Esophagus squamous epithelium (tissue), 4 donors: ENCODE measurements around the gene PRKAR1B.

Experiments
- POLR2A ChIP-seq, 4 donors: fragments of 450-650 bp; IDR thresholded peaks; one replicate each; pipeline ENCODE4 v1.6.1; 2017; ENCODE audit warnings: antibody characterized with exemption in 4 of 4, mild to moderate bottlenecking in 4 of 4, moderate library complexity in 3 of 4
- TF ChIP-seq, protein P1 (sequence below), 6 experiments: fragments of 450-650 bp in 4 of 6; fragments of 200-600 bp in 2 of 6; sonication (generic) in 2 of 6; IDR thresholded peaks; one replicate each; pipeline ENCODE4 v1.5.1; 2016 to 2019; ENCODE audit warnings: antibody characterized with exemption in 6 of 6, mild to moderate bottlenecking in 4 of 6, moderate library complexity in 4 of 6

DNA sequence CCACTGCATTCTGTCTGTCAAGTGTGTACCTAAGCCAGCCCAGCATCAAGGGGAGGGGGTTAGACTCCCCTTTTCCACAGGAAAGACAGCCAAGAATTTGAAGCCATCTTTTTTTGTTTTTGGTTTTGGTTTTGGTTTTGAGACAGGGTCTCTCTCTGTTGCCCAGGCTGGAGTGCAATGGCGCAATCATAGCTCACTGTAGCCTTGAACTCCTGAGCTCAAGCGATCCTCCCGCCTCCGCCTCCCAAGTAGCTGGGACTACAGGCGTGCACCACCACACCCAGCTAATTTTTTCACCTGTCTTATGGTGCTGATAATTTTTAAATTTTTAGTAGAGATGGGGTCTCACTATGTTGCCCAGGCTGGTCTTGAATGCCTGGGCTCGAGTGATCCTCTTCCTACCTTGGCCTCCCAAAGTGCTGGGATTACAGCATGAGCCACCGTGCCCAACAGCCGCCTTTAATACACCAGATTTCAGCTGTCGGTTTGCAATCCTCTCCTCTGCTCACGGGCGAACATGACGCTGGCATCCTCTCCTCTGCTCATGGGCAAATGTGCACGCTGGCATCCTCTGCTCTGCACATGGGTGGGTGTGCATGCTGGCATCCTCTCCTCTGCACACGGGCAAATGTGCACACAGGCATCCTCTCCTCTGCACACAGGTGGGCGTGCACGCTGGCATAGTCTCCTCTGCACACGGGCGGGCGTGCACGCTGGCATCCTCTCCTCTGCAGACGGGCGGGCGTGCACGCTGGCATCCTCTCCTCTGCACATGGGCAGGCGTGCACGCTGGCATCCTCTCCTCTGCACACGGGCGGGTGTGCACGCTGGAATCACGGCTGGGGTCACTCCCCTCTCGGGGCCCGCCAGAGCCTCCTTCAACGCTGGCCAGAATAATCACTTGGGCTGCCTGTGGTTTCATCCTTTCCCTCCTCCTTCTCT lies 151.4 kb downstream of the PRKAR1B start:
- TF ChIP-seq, protein P1, sequence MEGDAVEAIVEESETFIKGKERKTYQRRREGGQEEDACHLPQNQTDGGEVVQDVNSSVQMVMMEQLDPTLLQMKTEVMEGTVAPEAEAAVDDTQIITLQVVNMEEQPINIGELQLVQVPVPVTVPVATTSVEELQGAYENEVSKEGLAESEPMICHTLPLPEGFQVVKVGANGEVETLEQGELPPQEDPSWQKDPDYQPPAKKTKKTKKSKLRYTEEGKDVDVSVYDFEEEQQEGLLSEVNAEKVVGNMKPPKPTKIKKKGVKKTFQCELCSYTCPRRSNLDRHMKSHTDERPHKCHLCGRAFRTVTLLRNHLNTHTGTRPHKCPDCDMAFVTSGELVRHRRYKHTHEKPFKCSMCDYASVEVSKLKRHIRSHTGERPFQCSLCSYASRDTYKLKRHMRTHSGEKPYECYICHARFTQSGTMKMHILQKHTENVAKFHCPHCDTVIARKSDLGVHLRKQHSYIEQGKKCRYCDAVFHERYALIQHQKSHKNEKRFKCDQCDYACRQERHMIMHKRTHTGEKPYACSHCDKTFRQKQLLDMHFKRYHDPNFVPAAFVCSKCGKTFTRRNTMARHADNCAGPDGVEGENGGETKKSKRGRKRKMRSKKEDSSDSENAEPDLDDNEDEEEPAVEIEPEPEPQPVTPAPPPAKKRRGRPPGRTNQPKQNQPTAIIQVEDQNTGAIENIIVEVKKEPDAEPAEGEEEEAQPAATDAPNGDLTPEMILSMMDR (IDR thresholded peaks at IDR 0.05): no peak
- no peak for TF ChIP-seq POLR2A (IDR thresholded peaks at IDR 0.05)
